ENCODE results near the gene HNRNPH1. TPM values are rescaled to one million over a fixed set of nuclear protein-coding genes. Genes with fewer than 3 reads are reported as not detected.
A peak's percentile ranks its signal among the peaks of the same experiment; 100 is the strongest.

The HNRNPH1 gene
- total RNA-seq, 2 experiments from 2014 or later, result 895 to 954 TPM

GRCh38 chr5:179588166-179588565 lies 35.3 kb downstream of the HNRNPH1 start:
- no peaks in the 10 kb centered on the region for H3K9me3 Mint-ChIP-seq
- no peaks in the 10 kb centered on the region for H3K27me3 Mint-ChIP-seq
- H3K36me3 Mint-ChIP-seq (ENCODE audit: low read depth), result peaks cover 37% of the 10 kb centered on the region
- no peaks in the 10 kb centered on the region for H3K4me1 Mint-ChIP-seq
- ChIA-PET POLR2A (no interaction called here), CTCF (interaction anchor here (1.1 kb wide), 1 partner anchor 27 kb away, joined by 3 read pairs; no protein-coding TSS in a partner anchor)
- no peak overlapping the region for H3K27ac Mint-ChIP-seq
- DNase-seq, result no peak
- H3K4me3 Mint-ChIP-seq, result no peak overlapping the region

DNA sequence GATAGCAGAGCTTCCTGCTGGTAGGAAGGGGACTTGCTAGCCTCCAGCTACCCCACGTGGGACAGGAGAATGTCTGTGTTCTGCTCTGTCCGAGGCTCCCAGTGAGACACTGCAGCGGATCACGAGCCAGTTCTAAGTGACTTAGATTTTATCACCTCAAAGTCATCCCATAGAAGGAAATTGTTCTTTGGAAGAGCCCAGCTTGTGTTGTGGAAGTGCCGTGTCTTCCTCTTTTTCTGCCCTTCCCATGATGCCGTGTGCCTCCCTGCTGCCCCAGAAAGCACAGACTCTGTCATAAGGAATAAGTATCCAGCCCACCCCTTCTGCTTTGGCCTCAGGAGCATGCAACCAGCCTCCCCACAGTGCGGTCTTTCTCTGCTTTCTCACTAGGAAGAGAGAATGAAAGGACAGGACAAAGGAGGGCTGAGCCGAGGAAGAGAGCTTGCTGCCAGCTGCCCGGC lies 37.5 kb downstream of the HNRNPH1 start:
- peak overlapping the region; percentile 25 for H3K27ac Mint-ChIP-seq
- H3K4me1 Mint-ChIP-seq, result no peaks in the 10 kb centered on the region
- no peak for DNase-seq
- no peak overlapping the region for H3K4me3 Mint-ChIP-seq
- H3K36me3 Mint-ChIP-seq (ENCODE audit: low read depth), result peaks cover 30% of the 10 kb centered on the region
- CTCF ChIA-PET, result interaction anchor here (1.3 to 1.4 kb wide), 2 partner anchors 11 to 36 kb away, joined by 3 read pairs; no protein-coding TSS in a partner anchor
- H3K9me3 Mint-ChIP-seq, result no peaks in the 10 kb centered on the region
- POLR2A ChIA-PET, result no interaction called here
- no peaks in the 10 kb centered on the region for H3K27me3 Mint-ChIP-seq

- CTCF ChIA-PET, result no interaction called here
- Mint-ChIP-seq H3K4me3 (no peak overlapping the region), H3K36me3 (ENCODE audit: low read depth) (peaks cover 27% of the 10 kb centered on the region), H3K9me3 (no peaks in the 10 kb centered on the region), H3K27ac (no peak overlapping the region), H3K4me1 (no peaks in the 10 kb centered on the region), H3K27me3 (no peaks in the 10 kb centered on the region)
- POLR2A ChIA-PET, result no interaction called here
- no peak for DNase-seq
Measured at GRCh38 chr5:179577286-179577960, 46.0 kb downstream of the HNRNPH1 start.

DNA sequence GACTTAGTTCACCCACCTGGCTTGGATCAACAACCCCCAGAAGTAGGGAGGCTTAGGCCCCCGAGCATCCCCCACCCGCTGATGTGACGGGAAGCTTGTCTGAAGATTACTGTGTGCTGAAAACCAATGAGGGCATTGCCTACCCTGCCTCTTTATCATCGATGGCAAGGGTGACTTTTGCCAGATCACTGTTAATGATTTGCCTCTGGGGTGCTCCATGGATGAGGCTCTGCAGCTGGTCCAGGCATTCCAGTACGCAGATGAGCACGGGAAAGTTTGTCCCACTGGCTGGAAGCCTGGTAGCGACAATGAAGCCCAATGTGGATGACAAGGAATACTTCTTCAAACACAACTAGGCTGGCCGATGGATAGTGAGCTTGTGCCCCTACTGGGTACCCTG lies 51.1 kb downstream of the HNRNPH1 start:
- CTCF ChIA-PET, result interaction anchor here (0.5 to 0.8 kb wide), 2 partner anchors 30 to 53 kb away, joined by 3 to 5 read pairs; no protein-coding TSS in a partner anchor
- peaks cover 5% of the 10 kb centered on the region for H3K4me1 Mint-ChIP-seq
- no peak for DNase-seq
- H3K9me3 Mint-ChIP-seq, result no peaks in the 10 kb centered on the region
- no peak overlapping the region for H3K27ac Mint-ChIP-seq
- peaks cover 39% of the 10 kb centered on the region for H3K36me3 Mint-ChIP-seq (ENCODE audit: low read depth)
- POLR2A ChIA-PET, result no interaction called here
- H3K27me3 Mint-ChIP-seq, result no peaks in the 10 kb centered on the region
- H3K4me3 Mint-ChIP-seq, result no peak overlapping the region

DNA sequence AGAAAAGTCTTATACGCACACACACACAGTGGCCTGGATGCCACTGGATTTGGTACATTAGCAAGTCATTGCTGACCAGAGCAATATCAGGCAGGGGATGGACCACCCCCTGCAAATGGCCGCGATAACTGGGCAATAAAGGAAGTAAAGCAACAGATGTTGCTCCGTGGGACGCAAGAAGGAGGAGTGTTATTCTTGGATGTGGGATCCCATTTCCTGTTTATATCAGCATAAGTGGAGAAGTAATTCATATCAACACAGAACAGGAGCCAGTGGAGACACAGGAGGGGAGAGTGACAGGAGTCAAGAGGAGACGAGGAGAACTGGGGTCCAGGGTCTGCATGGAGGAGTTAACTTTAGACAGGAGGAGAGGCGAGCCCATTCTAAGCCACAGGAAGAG lies 54.8 kb downstream of the HNRNPH1 start:
- POLR2A ChIA-PET, result no interaction called here
- no peaks in the 10 kb centered on the region for H3K9me3 Mint-ChIP-seq

GRCh38 chr5:179564526-179564925 lies 58.9 kb downstream of the HNRNPH1 start:
- CTCF ChIA-PET, result interaction anchor here (0.6 to 0.9 kb wide), 2 partner anchors 135 to 244 kb away, joined by 3 to 6 read pairs; no protein-coding TSS in a partner anchor
- no peak overlapping the region for H3K27ac Mint-ChIP-seq
- H3K27me3 Mint-ChIP-seq, result no peaks in the 10 kb centered on the region
- POLR2A ChIA-PET, result no interaction called here
- peaks cover 40% of the 10 kb centered on the region for H3K36me3 Mint-ChIP-seq (ENCODE audit: low read depth)
- no peak overlapping the region for H3K4me3 Mint-ChIP-seq
- peaks cover 13% of the 10 kb centered on the region for H3K4me1 Mint-ChIP-seq
- H3K9me3 Mint-ChIP-seq, result no peaks in the 10 kb centered on the region
- DNase-seq, result no peak

More for the DNA sequence above, 54.8 kb downstream of the HNRNPH1 start:
- peaks cover 38% of the 10 kb centered on the region for H3K36me3 Mint-ChIP-seq (ENCODE audit: low read depth)
- H3K4me1 Mint-ChIP-seq, result peaks cover 5% of the 10 kb centered on the region
- no peaks in the 10 kb centered on the region for H3K27me3 Mint-ChIP-seq
- CTCF ChIA-PET, result no interaction called here
- no peak for DNase-seq
- peak overlapping the region; percentile 26 for H3K27ac Mint-ChIP-seq
- H3K4me3 Mint-ChIP-seq, result no peak overlapping the region

Other genes with a start within 250 kb of the HNRNPH1 start
- 10 to 100 TPM; 50.5 to 53.4 TPM for gene RUFY1, start 73.1 kb downstream of the HNRNPH1 start, total RNA-seq
- under 1 TPM; 0.35 to 0.44 TPM for gene CBY3, start 57.4 kb upstream of the HNRNPH1 start, total RNA-seq
- 100 to 1,000 TPM; 369 to 418 TPM for gene CANX, start 75.3 kb upstream of the HNRNPH1 start, total RNA-seq
- gene MAML1, start 109.2 kb upstream of the HNRNPH1 start, total RNA-seq, result 10 to 100 TPM; 34.3 to 34.9 TPM
- 1 to 10 TPM; 1.4 to 2.5 TPM for gene LTC4S, start 170.3 kb upstream of the HNRNPH1 start, total RNA-seq
- 10 to 100 TPM; 86.2 to 87.7 TPM for gene MGAT4B, start 183.2 kb upstream of the HNRNPH1 start, total RNA-seq
- gene SQSTM1, start 197.2 kb upstream of the HNRNPH1 start, total RNA-seq, result 10 to 100 TPM; 79.6 to 93.0 TPM
- 10 to 100 TPM; 11.7 to 16.8 TPM for gene MRNIP, start 235.1 kb upstream of the HNRNPH1 start, total RNA-seq